Activated CD8-positive, alpha-beta memory T cell treated with anti-CD3 and anti-CD28 coated beads for 24 hours (primary cell): ENCODE results near the gene SLC28A1.

ENCODE experiments used
- DNase-seq: peaks from one replicate; pipeline ENCODE4 v3.0.0-alpha.2; 2020

SLC28A1 gene

GRCh38 chr15:84886211-84886983 lies 1.9 kb downstream of the SLC28A1 start:
- no peak for DNase-seq

DNA sequence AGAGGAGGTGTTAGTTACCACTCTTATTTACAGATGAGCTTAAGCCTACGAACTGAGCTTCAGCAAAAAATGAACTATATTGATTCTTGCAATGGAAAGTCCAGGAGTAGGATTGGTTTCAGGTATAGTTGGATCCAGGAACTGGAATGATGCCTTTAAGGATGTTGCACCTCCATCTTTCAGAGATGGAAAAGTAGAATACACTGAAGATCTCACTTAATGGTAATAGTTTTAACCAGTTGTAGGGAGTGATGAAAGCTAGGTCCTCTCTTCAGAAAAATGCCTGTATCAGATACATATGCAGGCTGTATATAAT lies 2.5 kb downstream of the SLC28A1 start:
- no peak for DNase-seq

DNA sequence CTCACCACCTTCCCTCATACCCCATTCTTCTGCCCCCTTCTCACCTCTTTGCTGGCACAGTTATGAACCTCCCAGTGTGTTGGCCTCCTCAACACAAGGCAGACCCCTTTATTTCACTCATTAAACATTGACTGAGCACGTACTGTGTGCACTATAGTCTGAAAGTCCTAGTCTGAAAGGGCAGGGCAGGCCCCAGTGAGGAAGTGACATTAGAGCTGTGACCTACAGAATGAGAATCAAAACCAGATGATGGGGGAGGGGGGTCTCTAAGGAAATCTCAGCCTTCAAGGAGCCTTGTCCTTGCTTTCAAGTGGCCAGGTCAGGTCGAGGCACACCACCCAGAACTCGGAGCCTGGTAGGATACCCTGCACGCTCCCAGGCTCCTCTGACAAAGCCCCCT lies 3.5 kb downstream of the SLC28A1 start:
- no peak for DNase-seq

- no peak for DNase-seq
These were observed 4.2 kb downstream of the SLC28A1 start for GRCh38 chr15:84888639-84889038.

- no peak for DNase-seq
These were observed 5.0 kb downstream of the SLC28A1 start for GRCh38 chr15:84889313-84889990.

- no peak for DNase-seq
These were observed 5.7 kb downstream of the SLC28A1 start for GRCh38 chr15:84889991-84890669.

DNA sequence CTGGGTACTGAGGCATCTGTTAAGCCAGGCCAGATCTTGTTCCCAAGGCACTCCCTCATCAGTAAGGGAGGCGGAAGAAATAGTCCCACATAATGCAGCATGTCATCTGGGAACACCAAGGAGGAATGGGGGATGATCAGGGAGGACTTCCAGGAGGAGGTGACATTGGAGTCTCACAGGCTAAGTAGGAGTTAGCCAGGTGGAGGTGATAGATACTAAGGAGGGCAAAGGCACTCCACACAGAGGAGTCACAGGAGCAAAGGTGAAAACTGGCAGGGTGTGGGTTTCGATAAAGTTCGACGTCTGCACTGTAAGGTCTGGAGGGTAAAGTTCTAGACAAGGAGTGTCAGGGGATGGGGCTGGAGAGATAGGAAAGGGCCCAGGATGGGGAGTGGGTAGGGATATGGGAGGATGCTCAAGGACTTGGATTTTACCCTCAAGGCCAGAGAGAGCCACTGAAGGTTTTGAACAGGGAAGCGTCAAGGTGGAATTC lies 6.3 kb downstream of the SLC28A1 start:
- no peak for DNase-seq

DNA sequence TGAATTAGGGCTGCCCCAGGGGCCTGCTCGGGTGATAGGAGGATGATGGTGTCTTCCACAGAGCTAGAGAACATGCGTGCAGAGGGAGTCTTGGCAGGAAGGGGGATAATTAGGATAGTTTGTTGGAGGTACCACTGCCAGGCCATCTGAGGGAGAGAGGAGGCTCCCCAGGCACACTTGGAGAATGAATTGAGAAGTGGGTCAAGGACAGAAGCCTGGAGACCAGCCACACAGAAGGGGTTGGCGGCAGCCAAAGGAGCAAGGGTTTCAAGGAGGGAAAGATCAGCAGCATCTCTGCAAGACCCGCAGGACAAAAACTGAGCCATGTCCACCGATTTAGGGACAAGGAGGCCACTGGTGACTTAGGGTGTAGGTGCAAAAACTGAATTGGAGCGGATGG lies 6.9 kb downstream of the SLC28A1 start:
- DNase-seq = no peak

DNA sequence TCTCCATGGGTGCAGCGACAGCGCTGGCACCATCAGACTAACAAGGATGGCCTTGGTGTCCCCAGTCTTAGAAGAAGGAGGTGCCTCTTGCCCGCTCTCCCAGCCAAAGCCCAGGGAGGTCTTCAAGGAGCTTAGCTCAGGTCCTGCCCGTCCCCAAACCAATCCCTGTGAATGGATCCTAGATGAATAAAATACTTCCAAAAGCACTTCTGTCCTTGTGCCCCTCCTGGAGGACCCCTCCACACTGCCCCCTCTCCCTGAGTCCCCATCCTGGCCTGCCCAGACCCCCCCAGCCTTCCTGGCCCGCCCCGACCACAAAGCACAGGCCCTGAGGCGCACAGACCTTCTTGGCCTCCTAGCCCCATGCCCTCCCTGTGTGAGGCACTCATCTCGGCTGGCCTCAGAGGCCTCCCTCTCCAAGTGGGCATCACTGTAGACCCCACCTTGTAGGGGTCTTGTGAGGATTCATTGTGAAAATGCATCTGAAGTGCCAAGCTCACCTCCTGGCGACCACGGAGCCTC lies 8.4 kb downstream of the SLC28A1 start:
- no peak for DNase-seq

GRCh38 chr15:84893607-84894006 lies 9.1 kb downstream of the SLC28A1 start:
- no peak for DNase-seq

GRCh38 chr15:84894736-84895425 lies 10.4 kb downstream of the SLC28A1 start:
- no peak for DNase-seq

DNA sequence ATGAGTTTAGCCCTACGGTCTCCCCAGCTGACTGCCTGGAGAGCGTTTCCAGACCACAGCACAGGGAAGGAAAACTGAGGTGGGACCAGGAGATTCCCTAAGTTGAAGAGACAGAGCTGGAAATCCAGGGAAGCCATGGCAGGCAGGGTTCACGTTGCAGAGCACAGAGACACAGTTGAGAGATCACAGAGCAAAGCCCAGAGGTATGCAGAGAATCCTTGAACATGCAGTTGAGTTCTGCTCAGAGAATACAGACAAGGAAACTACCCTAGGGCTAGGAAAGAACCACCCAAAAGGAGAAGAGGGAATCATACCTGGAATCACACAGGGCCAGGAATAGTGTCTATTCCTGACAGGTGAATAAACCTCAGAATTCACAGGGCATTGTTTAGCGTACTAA lies 14.3 kb downstream of the SLC28A1 start:
- no peak for DNase-seq

GRCh38 chr15:84899750-84900149 lies 15.3 kb downstream of the SLC28A1 start:
- DNase-seq = no peak

DNA sequence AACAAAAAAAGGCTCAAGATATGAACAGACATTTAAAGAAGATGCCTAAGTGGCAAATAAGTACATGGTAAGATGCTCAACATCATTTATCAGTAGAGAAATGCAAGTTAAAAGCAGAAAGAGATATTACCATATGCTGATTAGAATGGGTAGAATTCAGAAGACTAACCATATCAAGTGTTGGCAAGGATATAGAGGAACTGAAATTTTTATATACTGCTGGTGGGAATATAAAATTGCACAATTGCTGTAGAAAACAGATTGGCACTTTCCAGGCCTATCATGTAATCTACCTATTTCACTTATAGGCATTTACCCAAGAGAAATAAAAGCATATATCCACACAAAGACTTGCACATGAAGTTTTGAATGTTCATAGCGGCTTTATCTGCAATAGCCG lies 17.1 kb downstream of the SLC28A1 start:
- no peak for DNase-seq

DNA sequence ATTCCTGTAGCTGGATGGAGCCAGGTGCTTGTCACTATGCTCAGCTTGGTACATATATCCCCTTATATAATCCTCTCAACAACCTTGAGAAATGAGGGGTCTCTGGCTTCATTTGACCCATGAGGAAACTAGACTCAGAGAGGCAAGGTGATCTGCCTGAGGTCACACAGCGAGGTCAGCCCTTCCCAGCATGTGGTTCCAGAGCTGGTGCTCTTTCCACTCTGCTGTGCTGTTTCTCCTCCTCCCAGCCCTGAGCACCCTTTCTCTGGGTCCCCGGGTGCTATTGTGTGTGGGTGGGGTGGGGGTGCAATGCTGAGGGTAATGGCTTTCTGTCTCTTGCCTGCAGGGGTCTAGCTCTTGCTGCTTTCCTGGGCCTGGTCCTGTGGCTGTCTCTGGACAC lies 19.3 kb downstream of the SLC28A1 start:
- DNase-seq = no peak

DNA sequence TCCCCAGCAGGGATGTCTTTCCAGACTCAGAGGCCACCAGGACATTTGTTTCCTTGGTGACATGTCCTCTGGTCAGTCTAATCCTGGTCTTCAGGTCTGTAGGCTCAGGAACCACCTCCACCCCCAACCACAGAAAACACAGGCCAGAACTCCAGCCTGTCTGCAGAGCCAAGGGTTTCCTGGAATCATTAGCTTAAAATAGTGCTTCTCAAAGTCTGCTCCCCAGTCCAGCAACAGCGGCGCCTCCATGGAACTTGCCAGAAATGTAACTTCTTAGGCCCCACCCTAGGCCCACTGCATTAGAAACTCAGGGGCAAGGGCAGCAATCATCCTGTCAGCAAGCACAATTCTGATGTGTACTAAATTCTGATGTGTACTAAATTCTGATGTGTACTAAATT lies 20.0 kb downstream of the SLC28A1 start:
- DNase-seq = no peak

DNA sequence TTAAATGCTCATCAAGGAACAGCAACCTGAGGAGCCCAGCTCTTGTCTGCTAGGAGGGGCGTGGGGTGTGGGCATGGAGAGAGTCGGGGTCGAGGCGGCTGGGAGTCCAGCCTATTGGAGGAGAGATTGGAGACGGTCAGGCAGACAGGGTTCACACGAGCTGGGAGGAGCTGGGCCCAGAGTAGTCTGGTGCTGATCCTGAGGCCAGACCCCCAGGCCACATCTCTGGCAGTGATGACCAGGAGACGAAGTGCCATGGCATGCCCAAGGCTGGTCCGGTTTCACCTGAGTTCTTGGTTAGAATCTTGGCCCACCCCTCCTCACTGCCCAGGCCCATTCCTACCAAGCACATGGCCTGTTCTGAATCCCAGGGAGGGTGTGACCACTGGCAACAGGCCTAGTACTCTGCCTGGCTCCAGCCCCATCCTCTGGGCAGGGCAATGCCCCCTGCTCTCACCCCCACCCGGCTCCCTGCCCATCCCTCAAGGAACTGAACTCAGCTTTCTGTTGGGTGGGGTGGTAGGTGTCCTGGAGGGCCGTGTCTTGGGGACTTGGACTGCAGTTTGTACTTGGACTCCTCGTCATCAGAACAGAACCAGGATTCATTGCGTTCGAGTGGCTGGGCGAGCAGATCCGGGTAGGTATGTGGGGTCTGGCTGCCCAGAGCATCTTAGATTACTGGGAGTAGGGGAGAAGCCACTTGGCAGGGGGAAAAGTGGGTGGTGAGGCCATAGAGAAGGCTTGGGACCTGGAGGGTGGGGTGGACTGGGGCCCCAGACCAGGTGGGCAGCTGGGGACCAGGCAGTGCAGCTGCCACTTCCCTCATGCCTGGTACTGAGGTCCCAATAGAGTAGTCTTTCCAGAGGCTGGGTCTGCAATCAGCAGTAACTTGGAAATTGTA lies 20.8 kb downstream of the SLC28A1 start:
- DNase-seq = no peak

GRCh38 chr15:84907731-84908130 lies 23.3 kb downstream of the SLC28A1 start:
- no peak for DNase-seq

GRCh38 chr15:84908564-84908963 lies 24.1 kb downstream of the SLC28A1 start:
- no peak for DNase-seq

GRCh38 chr15:84909029-84909428 lies 24.6 kb downstream of the SLC28A1 start:
- no peak for DNase-seq

DNA sequence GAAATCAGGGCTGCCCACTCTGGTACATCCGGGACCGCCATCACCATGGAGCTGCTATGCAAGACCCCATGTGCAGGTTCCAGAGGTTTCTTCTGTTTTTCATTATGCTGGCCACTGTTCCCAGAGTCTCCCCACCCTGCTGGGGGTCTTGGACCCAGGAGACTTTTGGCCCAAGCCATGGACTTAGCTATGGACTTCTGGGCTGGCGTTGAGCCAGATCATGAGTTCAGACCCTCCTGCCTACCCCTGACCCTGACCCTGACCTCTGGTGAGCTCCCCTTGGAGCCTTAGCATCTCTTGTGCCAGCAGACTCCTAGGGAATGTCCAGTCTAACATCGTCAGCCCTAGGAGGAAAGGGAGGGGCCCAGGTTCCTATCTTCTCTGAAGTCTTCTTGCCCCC lies 25.3 kb downstream of the SLC28A1 start:
- DNase-seq = no peak
